Measurements from ENCODE around the gene LPIN2.

- TF ChIP-seq CTCF (IDR thresholded peaks at IDR 0.05; ENCODE audit: low read depth, low read length) (no peak), MAX (IDR thresholded peaks at IDR 0.05; ENCODE audit: low read depth, low read length) (no peak), POLR2A (IDR thresholded peaks at IDR 0.05; ENCODE audit: extremely low read depth, insufficient read length) (no peak), MYC (IDR thresholded peaks at IDR 0.05; ENCODE audit: low read depth, low read length) (no peak)
These were observed 27.9 kb upstream of the LPIN2 start for GRCh38 chr18:3040881-3041280.
